GM18867 (cell line): ENCODE data around the gene THAP7.
"Not testable (repeated sequence)": the region's sequence is repeated elsewhere in the genome, so short reads cannot be mapped to it uniquely, and the experiment has no call there.

Source experiments
- ATAC-seq: cut with Tn5 transposase; IDR thresholded peaks from one replicate; pipeline ENCODE4 v1.9.1; 2021; ENCODE audit warnings: mild to moderate bottlenecking, moderate library complexity; ENCODE audit not compliant: unreplicated experiment

THAP7 gene, protein sequence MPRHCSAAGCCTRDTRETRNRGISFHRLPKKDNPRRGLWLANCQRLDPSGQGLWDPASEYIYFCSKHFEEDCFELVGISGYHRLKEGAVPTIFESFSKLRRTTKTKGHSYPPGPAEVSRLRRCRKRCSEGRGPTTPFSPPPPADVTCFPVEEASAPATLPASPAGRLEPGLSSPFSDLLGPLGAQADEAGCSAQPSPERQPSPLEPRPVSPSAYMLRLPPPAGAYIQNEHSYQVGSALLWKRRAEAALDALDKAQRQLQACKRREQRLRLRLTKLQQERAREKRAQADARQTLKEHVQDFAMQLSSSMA

DNA sequence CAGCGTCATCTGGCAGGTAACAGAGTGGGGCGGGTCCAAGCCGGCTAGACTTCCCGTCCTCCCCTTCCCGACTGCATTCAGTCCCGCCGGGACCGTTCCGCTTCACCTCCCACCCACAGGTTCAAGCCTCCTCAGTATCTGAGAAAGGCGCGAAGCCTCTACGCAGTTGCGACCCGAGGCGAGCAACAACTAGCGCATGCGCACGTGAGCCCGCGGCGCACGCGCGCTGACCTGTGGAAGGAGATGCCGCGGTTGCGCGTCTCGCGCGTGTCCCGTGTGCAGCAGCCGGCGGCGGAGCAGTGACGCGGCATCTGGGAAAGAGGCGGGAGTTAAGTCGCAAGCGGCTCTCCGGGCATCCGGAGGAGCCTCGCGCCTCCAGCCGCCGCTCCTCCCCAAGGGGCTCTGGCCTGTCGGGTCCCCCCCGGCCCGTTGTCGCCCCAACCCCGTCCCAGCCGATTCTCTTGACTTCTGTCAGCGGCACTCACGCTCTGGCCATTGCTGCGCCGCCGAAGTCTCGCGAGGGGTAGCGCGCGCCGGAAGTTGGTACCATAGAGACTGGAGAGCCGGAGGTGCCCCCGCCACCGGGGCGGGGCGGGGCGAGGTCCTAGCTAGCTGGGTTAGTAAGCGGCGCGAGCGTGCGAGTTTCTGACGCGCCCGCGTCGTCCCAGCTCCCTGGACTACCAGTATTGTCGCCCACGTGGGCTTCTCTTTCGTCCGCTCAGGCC, at the start of gene THAP7:
TSS of gene THAP7 (minus strand) at position 518 of the 725 bp plus-strand sequence. CDS start at position 311, 207 bp downstream.
- peak; percentile 85 for ATAC-seq

DNA sequence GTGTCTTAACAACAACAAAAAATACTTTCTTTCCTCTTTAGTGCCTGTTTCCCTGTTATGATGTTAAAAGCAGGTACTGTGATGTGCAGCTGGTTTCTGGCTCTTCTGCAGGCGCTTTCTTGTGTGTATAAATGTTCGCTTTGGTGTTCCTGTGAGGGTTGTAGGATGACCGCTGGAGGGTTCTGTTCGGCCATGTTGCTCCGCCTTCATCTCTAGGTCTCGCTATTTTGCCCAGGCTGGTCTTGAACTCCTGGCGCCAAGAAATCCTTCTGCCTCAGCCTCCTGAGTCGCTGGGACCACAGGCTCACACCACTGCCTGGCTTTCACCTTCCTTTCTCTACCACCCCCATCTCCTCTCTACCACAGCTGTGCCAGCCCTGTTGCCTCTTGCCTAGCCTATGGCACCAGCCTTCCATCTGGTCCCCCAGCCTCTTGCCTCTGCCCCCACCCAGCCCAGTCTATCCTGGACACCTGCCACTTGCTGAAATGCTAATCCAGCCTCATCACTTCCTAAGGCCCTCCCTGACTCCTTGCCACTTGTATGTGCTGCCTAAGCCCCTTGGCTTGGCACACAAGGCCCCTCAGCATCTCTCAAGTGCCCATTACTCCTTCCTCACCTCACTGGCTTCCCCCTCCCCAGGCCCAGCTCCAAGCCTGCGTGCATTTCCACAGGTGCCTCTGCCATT, 49.4 kb upstream of the THAP7 start:
- no peak for ATAC-seq

DNA sequence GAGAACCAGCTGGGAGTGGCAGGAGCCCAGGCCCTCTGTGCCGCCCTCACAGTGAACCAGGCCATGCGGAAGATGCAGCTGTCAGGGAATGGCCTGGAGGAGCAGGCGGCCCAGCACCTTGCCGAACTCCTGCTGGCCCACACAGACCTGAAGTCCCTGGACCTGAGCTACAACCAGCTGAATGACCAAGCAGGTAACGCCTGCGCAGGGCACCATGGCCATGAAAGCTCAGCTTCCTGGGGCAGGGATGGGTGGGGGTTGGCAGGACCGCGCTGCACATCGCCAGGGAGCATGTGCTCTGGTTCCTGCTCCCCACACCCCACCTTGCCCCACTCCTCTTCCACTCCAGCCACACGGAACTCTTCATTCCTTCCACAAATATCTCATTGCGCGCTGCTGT, 47.0 kb upstream of the THAP7 start:
- ATAC-seq = not testable (repeated sequence)

DNA sequence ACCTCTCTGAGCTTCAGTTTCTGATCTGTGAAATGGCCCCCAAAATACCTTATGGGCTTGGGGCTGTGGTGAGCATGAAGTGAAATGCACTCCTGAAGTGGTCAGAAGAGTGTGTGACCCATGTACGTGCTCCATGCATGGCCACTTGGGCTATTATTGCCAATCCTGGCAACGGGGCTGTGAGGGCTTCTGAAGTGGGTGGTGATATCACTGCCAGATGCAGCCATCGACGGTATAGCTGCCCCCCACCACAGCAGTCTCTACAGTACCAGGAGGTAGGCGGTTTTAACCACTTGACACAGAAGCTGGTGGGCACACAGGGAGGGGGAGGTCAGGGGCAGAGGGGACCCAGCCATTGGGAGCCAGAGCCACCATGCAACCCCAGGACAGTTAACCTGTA, 46.5 kb upstream of the THAP7 start:
- ATAC-seq = not testable (repeated sequence)

DNA sequence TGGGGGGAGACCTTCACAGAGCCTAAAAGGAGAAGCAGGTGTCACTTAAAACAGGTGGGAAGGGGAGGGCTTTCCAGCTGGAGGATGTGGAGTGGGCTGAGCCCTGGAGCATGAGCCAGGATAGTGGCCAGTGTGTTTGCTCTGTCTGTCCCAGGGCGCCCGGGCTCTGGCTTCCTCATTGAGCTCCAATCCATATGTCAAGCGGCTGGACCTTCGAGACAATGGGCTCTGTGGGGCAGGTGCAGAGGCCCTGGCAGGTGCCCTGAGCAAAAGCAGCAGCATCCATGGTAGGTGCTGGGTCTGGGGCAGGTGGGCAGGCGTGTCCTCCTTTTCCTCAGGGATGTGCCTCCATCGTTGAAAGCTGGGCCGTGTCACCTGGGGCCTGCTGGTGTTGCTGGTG, 45.8 kb upstream of the THAP7 start:
- ATAC-seq = no peak

DNA sequence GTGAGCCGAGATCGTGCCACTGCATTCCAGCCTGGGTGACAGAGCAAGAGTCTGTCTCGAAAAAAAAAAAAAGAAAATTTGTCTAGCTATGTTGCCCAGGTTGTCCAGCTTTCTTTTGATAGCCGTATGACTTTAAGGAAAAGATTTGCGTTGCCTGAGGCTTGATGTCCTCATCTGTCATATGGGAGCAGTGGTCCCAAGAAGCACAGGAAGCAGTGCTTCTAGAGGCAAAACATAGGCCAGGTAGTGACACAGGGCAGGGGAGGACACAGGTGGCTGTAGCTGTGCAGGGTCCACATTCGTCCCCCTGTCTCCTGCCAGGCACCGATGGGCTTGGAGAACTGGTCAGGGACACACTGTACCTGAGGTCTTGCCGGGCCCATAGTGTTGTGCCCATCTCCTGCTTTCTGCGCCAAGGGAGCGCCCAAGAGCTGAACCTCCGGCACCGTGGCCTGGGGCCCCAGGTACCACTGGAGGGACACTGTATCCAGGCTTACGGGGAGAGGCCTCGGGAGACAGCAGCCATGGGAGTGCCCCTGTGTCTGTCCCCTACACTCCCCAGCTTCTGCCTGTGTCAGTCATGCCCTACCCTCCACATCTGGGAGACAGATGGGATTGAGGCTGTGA, 45.2 kb upstream of the THAP7 start:
- ATAC-seq = no peak

DNA sequence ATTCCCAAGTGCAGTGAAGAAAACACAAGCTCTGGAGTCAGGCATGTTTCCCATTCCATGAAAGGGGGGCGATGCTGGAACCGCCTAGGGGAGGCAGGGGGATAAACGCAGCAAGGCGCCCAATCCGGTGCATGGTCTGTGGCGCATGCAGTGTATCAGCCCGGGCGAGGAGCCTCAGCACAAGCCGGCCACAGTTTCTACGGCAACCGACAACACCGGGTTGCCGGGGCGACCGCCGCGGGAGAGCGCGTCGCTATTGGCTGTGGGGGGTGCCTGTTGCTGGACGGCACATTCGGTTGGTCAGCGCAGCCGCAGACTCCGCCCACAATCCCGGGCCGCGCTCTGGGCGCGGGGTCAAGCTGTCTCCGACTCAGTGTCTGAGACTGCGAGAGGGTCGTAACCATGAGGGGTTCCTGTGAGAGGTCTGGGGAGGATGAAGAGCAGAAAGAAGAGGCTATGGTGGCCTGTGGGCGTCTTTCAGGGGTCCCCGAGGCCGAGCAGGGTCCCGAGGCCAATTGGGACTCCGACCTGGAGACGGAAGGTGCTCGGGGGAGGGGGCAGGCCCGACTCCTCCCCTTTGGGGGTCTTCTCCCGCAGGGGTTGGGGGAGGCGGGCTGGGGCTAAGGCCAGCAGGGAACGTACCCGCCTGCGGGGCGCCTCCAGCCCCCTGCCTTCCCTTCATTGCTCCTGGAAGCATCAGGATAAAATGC, 43.8 kb upstream of the THAP7 start, which contains the start of gene LRRC74B:
TSS of gene LRRC74B (plus strand) at position 362 of the 710 bp plus-strand sequence. CDS start at position 403, 41 bp downstream.
- peak; percentile 86 for ATAC-seq

DNA sequence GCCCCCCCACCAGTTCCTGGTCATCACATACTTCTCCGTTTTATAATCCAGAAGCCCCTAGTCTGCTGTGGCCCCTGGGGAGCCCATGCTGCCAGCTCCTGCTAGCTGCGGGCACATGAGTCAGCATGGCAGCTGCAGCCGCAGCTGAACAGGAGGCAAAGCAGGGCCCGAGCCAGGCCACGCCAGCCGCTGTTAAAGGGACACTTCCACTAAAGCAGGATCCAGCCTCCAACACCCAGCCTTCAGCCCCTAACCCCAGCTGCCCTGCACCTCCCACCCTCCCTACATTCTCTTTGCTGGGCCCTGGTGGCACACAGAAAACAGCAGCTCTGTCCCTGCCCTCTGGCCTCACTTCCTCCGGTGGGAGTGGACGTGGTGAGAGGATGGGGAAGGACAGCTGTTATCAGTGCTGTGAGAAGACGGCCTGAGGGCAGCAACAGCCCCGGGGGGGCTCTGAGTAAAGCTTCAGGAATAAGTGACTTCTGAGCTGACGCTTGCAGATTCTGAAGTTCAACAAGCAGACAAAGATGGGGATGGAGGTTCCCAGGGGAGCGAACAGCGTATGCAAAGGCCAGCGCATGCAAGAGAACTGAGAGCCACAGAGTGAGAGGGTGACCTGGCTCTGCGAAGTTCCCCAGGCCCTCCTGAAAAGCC, 43.1 kb upstream of the THAP7 start:
- ATAC-seq = no peak

DNA sequence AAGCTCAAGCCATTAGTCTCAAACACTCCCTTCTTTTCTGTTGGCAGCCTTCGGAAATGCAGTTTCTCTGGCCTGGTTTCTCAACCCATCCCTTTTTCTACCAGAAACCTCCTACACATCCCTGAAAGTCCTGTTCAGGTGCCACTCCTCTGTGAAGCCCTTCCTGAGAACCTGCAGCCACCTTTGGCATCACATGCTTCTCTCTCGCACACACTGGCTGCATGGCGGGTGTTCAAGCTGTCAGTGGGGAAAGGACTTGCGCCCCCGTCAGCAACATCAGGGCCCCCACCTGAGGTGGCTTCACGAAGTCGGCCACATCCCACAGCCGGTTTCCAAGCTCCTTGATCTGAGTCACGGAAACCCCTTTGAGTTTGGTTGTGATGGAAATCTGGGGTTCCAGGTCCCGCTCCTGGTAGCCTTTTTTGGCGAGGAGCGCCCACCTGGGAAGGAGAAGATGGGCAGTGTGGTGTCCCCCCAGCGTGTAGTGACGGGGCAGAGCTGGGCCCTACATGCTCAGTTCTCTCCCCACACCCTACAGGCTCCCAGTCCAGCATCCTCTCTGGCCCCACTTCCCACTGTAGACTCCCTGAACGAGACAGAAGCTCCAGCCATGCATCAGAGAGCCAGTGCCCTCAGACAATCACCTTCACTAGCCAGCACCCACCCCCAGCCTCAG, 42.1 kb upstream of the THAP7 start:
- ATAC-seq = no peak

DNA sequence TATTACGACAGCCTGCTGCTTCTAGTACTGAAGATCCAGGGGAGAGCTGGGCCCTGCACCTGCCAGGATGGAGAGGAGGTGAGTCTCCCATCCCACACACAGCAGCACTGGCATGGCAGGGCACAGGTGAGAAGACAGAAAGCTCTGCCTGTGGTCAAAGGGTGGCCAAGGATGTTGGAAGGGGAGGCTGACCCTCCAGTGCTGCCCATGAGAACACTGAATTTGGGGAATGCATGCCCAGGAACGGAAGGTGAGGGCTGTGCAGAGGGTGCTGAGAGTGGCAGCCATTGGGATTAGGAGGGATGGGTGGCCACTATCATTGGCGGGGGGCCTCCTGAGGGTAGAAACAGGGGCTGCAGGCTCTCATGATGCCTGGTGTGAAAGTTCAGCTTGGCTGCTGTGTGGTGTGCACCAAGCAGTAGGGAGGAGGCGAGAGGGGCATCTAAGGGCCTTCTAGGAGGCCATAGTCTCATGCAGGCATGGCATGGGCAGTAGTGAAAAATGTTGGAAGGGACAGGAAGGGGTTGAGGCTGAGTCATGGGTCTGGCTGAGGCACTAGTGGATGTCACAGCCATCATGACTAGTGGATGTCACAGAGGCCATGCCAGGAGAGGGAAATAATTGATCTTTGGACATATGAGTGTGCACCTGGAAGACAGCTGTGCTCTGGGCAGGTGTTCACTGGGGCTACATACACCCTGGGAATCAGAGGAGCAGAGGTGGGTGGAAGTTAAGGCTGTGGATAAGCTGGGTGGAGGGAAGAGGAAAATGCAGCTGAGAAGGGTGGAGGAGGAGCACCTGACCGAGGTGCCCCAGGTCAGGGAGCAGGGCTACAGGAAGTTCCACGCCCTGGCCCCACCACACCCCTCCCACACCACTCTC, 41.3 kb upstream of the THAP7 start:
- no peak for ATAC-seq

DNA sequence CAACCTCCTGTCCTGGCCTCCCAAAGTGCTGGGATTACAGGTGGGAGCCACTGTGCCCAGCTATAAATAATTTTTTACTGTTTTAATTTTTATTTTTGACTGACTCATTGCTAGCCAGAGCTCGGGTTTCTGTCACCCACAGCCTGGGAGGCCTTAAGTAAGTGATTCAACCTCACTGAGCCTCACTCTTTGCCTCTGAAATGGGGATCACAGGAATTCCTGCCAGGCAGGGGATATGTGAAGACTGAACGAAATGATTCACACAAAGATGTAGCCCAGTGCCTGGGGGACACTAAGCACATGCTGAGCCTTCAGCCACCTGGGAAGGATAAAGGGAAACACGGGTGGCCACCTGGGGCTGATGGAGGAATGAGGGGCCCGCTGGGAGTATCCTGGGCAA, 40.0 kb upstream of the THAP7 start:
- no peak for ATAC-seq

DNA sequence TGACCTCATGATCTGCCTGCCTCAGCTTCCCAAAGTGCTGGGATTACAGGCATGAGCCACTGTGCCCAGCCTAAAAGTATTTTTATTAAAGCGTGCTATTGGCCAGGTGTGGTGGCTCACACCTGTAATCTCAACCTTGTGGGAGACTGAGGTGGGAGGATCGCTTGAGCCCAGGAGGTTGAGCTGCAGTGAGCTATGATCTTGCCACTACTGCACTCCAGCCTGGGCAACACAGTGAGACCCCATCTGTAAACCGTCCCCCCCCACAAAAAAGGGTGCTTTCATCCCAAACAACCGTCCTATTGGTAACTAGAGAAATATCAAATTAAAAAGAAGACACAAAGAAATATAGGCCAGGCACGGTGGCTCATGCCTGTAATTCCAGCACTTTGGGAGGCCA, 37.2 kb upstream of the THAP7 start:
- not testable (repeated sequence) for ATAC-seq

DNA sequence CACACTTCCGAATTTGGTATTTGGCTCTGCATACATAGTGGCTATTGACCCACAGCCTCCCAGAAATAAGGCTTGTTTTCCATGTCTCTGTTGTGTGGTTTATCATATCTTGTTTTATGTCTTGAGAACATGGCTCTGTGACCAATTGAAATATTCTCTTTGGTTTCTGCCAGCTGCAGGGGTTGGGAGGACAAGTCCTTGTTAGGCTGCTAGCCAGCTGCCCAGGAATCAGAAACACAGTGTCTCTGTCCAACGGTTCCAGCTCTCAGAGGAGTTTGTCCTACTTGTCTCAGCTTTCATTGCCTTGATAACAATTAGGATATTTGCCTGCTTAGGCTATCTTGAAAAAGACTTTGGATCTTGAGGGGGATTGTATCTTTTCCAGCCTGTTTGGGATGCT, 36.5 kb upstream of the THAP7 start:
- ATAC-seq = no peak

DNA sequence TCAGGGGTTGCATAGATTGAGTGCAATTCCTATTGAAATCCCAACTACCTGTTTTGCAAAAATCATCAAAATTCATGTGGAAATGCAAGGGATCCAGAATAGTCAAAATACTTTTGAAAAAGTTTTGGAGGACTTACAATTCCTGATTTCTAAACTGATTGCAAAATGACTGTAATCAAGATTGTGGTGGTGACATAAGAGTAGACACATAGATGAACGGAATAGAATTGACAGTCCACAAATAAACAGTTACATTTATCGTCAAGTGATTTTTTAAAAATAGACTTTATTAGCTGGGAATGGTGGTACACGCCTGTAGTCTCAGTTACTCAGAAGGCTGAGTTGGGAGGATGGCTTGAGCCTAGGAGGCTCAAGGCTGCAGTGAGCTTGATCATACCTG, 33.1 kb upstream of the THAP7 start:
- ATAC-seq = no peak

DNA sequence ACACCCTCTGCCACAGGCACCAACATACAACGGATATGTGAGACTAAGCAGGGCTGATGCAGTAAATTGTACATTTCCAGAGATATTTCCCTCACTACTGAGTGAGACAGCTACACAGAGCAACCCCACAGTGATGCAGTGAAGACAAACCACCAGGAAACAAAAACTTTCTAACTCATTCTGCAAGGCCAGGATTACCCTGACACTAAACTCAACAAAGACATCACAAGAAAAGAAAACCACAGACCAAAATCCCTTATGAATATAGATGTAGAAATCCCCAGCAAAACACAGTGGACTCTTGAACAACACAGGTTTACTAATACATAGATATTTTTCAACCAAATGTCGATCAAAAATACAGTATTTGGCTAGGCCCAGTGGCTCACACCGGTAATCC, 32.0 kb upstream of the THAP7 start:
- ATAC-seq = no peak

DNA sequence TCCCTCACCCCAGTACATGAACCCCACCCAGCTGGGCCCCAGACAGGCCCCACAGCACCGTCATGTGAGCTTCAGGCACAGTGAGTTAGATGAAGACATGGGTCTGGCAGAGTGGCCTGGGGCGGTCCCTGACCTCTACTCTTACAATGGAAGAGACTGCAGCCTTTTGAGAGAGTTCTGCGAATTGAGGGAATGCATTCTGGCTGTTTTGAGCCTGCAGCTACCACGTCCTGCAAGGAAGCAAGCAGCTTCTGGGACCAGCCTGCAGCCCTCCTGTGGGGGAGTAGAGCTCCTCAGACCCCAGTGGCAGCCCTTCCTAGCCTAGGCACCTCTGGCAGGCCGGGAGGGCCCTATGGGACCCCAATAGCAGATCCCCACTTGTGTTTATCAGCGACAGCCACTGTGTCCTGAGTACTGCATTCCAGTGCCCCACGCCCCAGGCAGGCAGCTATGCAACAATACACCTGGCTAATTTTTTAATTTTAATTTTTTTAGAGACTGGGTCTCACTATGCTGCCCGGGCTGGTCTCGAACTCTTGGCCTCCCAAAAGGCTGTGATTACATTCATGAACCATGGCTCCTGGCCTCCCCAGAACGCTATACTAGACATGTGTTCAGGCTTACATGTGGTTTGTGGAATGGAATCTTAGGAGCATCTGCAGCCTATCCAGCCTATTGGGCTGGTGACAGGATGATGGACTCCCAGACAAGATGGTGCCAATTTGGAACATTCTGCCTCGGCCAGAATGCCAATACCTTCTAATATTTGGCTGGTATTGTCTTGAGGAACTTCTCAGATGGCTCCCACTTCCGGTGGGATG, 31.2 kb upstream of the THAP7 start:
- no peak for ATAC-seq

DNA sequence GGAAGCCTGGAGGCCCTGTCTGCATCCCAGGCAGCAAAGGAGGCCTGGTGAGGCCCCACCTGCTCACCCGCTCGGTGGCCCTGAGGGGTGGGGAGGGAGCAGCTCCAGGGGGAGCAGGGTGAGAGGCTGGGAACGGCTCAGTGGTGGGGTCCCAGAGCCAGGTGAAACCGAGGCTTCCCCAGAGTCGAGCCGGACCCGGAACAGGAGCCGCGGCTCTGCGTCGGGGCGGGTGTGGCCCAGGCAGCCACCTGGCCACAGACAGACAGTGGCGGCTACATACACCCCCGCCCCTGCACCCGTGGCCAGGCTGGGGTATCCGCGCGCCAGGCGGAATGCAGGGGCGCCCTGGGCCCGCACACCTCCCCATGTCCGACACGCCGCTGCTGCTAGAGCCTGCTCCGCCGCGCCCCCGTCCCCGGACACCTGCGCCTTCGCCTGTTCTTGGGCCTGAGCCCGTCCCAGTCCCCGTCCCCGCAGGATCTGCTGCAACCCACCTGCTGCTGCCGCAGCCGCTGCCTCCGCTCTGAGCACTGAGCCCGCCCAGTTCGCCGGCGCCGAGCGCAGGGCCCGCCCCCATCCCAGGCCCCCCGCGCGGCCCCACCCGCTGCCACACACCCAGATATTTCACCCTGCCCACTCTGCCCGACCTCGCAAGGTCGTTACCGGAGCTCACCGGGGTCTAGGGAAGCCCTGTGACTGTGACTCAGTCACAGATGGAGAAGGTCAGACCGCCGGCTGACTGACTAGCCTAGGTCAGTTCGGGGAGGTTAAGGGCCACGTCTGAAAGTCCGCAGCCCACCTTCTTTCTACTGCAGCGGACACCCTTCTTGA, 30.3 kb upstream of the THAP7 start, which contains the start of gene SLC7A4:
TSS of gene SLC7A4 (minus strand) at position 525 of the 831 bp plus-strand sequence. CDS start 749 bp downstream, outside the sequence.
- ATAC-seq = no peak
